ENCODE measurements around the gene CLIC1.
A peak's percentile ranks its signal among the peaks of the same experiment; 100 is the strongest.

The CLIC1 gene

DNA sequence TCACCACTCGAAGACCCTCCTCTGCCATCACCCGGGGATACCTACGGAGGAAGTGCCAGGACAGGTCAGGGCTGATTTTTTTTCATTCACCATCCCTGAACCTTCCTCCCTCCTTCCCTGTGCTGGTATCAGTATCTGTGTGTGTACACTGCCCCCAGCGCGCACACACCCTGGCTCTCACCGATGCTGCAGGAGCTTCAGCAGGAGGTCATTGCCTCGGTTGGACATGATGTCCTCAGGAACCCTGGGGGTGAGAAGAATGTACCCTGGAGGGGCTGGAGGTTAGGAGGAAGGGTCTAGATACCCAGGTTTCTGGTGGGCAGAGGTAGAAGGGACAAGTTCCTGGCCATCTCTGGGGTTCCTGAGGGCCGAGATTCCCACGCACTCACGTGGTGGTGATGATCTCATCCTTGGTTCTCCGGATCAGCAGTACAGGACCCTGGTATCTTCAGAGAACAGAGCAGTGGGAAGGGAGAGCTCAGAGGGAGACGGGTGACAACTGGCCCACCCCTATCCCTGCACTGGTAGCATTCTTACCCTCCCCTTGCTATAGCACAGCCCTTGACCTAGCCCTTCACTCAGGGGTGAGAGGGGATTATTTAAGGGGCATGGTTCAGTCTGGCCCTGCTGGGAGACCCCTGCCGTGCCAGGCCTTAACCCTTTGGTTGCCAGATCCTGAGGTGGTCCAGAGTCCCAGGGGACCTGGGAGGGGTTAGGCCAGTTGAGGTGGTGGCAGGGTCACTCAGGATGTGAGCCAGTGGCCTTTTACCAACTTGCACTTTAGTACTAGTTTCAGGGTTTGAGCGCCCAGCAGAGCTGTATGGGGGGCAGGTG lies 48.3 kb downstream of the CLIC1 start:
- H4K20me1 ChIP-seq, result peaks cover 0 to 34% (median 1%) of the 10 kb centered on the region in 11 experiments; a peak in 6 of 22 replicates
- peaks cover 0 to 24% (median 12%) of the 10 kb centered on the region in 10 experiments; a peak in 12 of 20 replicates for H3K4me1 ChIP-seq
- peaks cover 89 to 99% (median 94%) of the 10 kb centered on the region in 11 experiments for H3K36me3 ChIP-seq
- H3K4me3 ChIP-seq, result no peak overlapping the region
- no peak overlapping the region for H3K27ac ChIP-seq
- H3K9me3 ChIP-seq (replicated peaks in 1 of 11), result no peaks in the 10 kb centered on the region
- H3K4me2 ChIP-seq, result no peak overlapping the region
- no peak for TF ChIP-seq Cebpa-rat (IDR thresholded peaks at IDR 0.05)
- H3K9ac ChIP-seq, result no peak overlapping the region
- no peaks in the 10 kb centered on the region for H3K27me3 ChIP-seq

DNA sequence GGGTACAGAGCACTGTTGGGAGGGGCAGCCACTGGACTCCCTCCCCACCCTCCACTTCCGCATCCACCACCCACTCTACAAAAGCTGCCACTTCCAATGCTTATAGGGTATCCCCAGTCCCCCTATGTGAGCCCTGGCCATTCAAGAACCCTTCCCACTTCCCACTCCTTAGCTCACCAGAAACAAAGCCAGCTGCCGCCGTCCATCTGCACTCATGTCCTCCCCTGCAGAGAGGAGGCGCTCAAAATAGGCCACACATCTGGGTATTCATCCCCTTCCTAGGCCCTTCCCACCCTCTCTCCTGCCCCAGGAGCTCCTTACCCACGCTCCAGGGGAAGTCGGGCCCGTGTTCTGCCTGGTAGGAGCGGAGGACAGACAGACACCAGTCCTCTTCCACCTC lies 49.0 kb downstream of the CLIC1 start:
- Histone ChIP-seq H3K27ac (no peak overlapping the region), H3K4me3 (no peak overlapping the region), H4K20me1 (peaks cover 0 to 34% (median 0%) of the 10 kb centered on the region in 11 experiments; a peak in 6 of 22 replicates), H3K9ac (peak overlapping the region in 1 of 11 experiments; percentile 9; a peak in 1 of 22 replicates), H3K36me3 (peaks cover 84 to 95% (median 91%) of the 10 kb centered on the region in 11 experiments), H3K9me3 (replicated peaks in 1 of 11) (no peaks in the 10 kb centered on the region), H3K4me1 (peaks cover under 1 to 24% (median 15%) of the 10 kb centered on the region in 10 experiments; a peak in 18 of 20 replicates), H3K27me3 (no peaks in the 10 kb centered on the region), H3K4me2 (no peak overlapping the region)
- no peak for TF ChIP-seq Cebpa-rat (IDR thresholded peaks at IDR 0.05)

- H3K4me2 ChIP-seq, result no peak overlapping the region
- peaks cover 77 to 89% (median 84%) of the 10 kb centered on the region in 11 experiments for H3K36me3 ChIP-seq
- peaks cover 0 to 34% (median 0%) of the 10 kb centered on the region in 11 experiments; a peak in 7 of 22 replicates for H4K20me1 ChIP-seq
- H3K4me3 ChIP-seq, result no peak overlapping the region
- no peaks in the 10 kb centered on the region for H3K27me3 ChIP-seq
- TF ChIP-seq Cebpa-rat (IDR thresholded peaks at IDR 0.05), result no peak
- H3K9ac ChIP-seq, result no peak overlapping the region; a peak in 1 of 22 replicates
- H3K4me1 ChIP-seq, result peaks cover 9 to 33% (median 23%) of the 10 kb centered on the region in 10 experiments
- no peaks in the 10 kb centered on the region for H3K9me3 ChIP-seq (replicated peaks in 1 of 11)
- H3K27ac ChIP-seq, result no peak overlapping the region
These were observed 49.8 kb downstream of the CLIC1 start for GRCh38 chr6:31686483-31686882.

- TF ChIP-seq Cebpa-rat (IDR thresholded peaks at IDR 0.05), result no peak
These were observed 52.7 kb downstream of the CLIC1 start for GRCh38 chr6:31683591-31683990.

DNA sequence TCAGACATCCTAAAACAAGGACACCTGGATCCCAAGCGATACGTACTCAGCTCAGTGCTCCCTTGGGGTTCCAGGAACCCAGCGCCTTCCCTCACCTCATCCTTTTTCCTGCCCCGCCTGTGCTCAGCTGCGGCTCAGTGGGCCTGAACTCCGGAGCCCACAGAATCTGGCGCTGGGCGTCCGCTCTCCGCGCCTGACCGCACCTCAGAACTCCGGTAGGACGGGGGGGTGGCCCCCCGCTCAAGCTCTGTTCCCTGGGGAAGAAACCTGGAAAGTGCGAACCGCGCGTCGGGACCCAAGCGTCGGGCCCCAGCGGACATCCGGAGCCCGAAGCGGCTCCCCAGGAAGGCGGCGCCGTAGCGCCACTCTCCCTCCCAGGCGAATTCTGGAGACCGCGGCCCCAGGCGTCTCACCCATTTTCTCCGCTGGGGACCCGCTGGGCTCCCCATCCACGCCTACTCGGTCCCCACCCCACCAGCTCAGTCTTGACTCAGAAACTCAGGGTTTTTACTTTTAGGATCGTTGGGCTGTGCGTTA lies 55.1 kb downstream of the CLIC1 start:
- H3K36me3 ChIP-seq, result peaks cover 24 to 36% (median 31%) of the 10 kb centered on the region in 11 experiments
- H3K9me3 ChIP-seq (replicated peaks in 1 of 11), result no peaks in the 10 kb centered on the region
- TF ChIP-seq Cebpa-rat (IDR thresholded peaks at IDR 0.05), result no peak
- H3K4me2 ChIP-seq, result peak overlapping the region; percentile 90 to 99 (median 96)
- peak overlapping the region; percentile 58 to 81 (median 74) for H3K9ac ChIP-seq
- peak overlapping the region; percentile 47 to 79 (median 70); a peak in 21 of 22 replicates for H3K27ac ChIP-seq
- peaks cover 0 to 34% (median 0%) of the 10 kb centered on the region in 11 experiments; a peak in 3 of 22 replicates for H4K20me1 ChIP-seq
- peak overlapping the region; percentile 39 to 70 (median 58) for H3K4me3 ChIP-seq
- no peaks in the 10 kb centered on the region for H3K27me3 ChIP-seq
- H3K4me1 ChIP-seq, result peaks cover 28 to 60% (median 53%) of the 10 kb centered on the region in 10 experiments

More at GRCh38 chr6:31683591-31683990, 52.7 kb downstream of the CLIC1 start:
- Histone ChIP-seq H3K4me1 (peaks cover 21 to 43% (median 38%) of the 10 kb centered on the region in 10 experiments), H3K9ac (no peak overlapping the region), H3K27me3 (no peaks in the 10 kb centered on the region), H3K36me3 (peaks cover 48 to 60% (median 55%) of the 10 kb centered on the region in 11 experiments), H4K20me1 (peaks cover 0 to 22% (median 0%) of the 10 kb centered on the region in 11 experiments; a peak in 4 of 22 replicates), H3K9me3 (replicated peaks in 1 of 11) (no peaks in the 10 kb centered on the region), H3K4me2 (no peak overlapping the region), H3K4me3 (no peak overlapping the region), H3K27ac (no peak overlapping the region)

All from BLaER1 treated with 17β-estradiol and CSF1 and Interleukin-3, amounts not matched to agents 10 nM and 100 nM (cell line).